Posterior cingulate gyrus (tissue), 11 donors: ENCODE results near the gene NAAA.

Source experiments
- DNase-seq, 10 donors: peaks; one replicate each; pipeline versions ENCODE4 v3.0.0 to v3.0.0-alpha.2; 2020 to 2021; ENCODE audit warnings: mixed read lengths in 3 of 10
- intact Hi-C: fragments of 100-400 bp; cut with DNase I; formaldehyde crosslinking; loops from one replicate; pipeline ENCODE4 v1.15.1; 2023

NAAA gene

GRCh38 chr4:75867130-75867529 lies 73.7 kb downstream of the NAAA start:
- DNase-seq = no peak
- intact Hi-C loops = no loop called here
